HG02678 (cell line): ENCODE data around the gene XYLB.
"Not testable (repeated sequence)": the region's sequence is repeated elsewhere in the genome, so short reads cannot be mapped to it uniquely, and the experiment has no call there.

Experiments used
- ATAC-seq: cut with Tn5 transposase; IDR thresholded peaks from one replicate; pipeline ENCODE4 v1.9.1; 2021; ENCODE audit warnings: mild to moderate bottlenecking, moderate library complexity; ENCODE audit not compliant: unreplicated experiment

XYLB gene

DNA sequence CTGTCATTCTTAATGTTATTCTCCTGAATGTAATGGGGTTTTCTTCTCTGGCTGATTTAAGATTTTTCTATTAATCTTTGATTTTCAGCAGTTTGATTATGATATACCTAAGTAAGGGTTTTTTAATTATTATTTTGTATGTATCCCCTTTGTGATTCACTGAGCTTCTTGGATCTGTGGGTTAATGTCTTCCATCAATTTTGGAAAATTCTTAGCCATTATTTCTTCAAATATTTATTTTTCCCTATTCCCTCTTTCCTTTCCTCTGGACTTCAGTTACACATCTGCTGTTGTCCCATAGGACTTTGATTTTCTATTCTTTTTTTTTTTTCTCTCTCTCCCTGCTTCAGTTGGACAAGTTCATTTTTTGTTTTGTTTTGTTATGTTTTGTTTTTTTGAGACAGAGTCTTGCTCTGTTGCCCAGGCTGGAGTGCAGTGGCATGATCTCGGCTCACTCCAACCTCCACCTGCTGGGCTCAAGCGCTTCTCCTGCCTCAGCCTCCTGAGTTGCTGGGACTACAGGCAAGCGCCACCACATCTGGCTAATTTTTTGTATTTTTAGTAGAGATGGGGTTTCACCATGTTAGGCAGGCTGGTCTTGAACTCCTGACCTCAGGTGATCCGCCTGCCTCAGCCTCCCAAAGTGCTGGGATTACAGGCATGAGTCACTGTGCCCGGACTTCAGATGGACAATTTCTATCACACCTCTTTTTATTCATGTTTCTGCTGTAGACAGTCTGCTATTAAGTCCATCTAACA is 40.6 kb downstream of the XYLB start:
- no peak for ATAC-seq

- ATAC-seq = no peak
These were observed 41.3 kb downstream of the XYLB start for GRCh38 chr3:38387862-38388261.

GRCh38 chr3:38392604-38393163 is 46.1 kb downstream of the XYLB start:
- no peak for ATAC-seq

DNA sequence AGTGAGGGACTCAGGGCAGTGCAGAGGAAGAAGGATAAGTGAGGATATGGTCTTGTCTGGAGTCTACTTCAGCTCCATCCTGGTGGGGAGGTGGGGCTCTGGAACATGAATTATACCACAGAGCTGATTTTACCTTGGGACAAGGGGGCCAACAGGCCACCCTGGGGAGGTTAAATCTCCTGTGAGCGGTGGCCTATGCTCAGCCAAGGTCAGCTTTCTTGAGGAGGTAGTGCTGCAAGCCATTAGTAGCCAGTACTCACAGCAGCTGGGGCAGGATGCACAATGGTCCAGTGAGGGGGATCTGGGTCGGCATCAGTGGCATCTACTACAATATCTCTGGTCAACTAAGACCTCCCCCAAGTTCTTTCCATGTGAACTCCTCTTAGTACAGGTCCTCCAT is 49.7 kb downstream of the XYLB start:
- no peak for ATAC-seq

GRCh38 chr3:38396861-38397260 is 50.3 kb downstream of the XYLB start:
- ATAC-seq = no peak

GRCh38 chr3:38397320-38397719 is 50.7 kb downstream of the XYLB start:
- no peak for ATAC-seq

DNA sequence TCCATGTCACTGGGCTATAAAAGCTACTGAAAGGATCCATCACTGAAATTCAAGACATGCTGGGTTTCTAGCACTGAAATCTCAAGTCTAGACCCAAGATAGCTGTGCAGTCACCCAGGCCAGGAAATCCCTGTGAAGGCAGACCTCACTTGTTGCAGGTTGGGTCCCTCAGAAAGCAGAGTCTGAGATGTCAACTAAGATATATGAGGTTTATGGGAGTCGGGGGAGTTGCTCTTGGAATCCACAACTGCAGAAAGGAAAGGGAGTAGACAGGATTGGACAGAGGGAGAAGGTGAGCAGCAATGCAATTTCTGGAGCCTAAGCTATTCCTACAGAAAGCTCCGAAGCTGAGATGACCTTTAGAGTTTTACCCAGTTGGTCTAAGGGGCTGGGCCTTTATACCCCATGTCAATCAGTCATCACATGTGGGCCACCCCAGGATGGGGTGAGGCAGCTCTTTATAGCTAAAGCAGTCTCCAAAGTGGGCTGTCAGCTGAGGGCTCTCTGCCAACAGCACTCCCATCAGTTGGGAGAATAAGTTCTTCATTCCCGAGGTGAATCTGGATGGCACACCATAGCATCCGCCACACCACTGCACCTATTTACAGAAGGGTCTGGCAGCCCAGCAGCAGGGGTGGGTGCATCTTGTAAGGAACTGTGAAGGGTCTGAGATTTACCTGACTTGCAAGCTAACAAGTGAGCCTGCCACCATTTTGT is 54.8 kb downstream of the XYLB start:
- ATAC-seq = no peak

GRCh38 chr3:38404286-38404685 is 57.7 kb downstream of the XYLB start:
- no peak for ATAC-seq

GRCh38 chr3:38411591-38411990 is 65.0 kb downstream of the XYLB start:
- no peak for ATAC-seq

- ATAC-seq = not testable (repeated sequence)
These were observed 74.2 kb downstream of the XYLB start for GRCh38 chr3:38420758-38421157.

DNA sequence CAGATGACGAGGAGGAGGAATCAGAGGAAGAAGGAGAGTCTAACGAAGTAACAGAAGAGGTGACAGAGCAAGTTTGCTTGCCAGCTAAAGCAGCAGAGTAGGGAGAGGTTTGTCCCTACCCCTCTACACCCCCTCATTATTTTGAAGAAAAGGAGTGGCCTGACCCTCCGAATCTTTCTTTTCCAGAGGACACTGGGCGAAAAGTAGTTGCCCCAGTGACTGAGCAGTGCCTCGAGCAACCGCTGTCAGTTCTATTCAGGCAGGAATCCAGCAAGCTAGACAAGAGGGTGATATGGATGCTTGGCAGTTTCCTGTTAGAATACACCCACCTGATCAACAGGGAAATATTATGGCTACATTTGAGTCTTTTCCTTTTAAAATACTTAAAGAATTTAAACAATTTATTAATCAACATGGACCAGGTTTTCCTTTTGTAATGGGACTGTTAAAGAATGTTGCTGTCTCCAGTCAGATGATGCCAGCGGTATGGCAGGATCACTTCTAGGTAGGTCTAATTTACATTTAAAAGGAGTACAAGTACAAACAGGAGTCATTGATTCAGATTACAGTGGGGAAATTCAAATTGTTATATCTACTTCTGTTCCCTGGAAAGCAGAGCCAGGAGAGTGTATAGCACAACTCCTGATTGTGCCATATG is 75.2 kb downstream of the XYLB start:
- ATAC-seq = no peak

DNA sequence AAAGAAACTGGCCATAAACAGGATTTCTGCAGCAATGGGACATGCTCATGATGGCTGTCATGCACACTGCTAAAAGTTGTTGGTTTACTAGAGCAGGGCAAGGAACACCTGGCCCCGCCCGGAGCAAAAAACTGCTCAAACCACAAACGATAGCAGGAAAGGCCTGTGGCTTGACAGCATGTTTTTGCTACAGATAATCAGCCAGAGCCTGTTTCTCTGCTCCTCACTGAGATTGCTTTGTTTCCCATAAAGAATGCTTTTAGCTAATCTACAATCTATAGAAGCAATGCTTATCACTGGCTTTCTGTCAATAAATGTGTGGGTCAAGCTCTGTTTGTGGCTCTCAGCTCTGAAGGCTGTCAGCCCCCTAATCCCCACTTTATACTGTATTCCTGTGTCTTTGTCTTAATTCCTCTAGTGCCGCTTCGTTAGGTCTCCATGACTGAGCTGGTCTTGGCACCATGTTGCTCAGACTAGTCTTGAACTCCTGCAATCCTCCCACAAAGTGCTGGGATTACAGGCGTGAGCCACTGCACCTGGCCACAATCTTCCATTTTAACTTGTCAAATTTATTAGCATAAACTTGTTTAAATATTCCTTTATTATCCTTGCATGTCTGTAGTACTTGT is 80.3 kb downstream of the XYLB start:
- ATAC-seq = not testable (repeated sequence)

GRCh38 chr3:38432871-38433658 is 86.5 kb downstream of the XYLB start:
- ATAC-seq = not testable (repeated sequence)

DNA sequence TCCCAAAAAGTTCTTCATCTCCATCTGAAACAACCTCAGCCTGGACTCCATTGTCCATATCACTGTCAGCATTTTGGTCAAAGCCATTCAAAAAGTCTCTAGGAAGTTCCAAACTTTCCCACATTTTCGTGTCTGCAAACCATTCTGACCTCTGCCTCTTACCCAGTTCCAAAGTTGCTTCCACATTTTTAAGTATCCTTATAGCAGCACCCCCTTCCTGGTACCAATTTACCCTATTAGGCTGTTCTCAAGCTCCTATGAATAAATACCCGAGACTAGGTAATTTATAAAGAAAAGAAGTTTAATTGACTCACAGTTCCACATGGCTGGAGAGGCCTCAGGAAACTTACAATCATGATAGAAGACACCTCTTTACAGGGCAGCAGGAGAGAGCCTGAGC is 87.1 kb downstream of the XYLB start:
- not testable (repeated sequence) for ATAC-seq

- ATAC-seq = not testable (repeated sequence)
These were observed 92.0 kb downstream of the XYLB start for GRCh38 chr3:38438436-38439069.

DNA sequence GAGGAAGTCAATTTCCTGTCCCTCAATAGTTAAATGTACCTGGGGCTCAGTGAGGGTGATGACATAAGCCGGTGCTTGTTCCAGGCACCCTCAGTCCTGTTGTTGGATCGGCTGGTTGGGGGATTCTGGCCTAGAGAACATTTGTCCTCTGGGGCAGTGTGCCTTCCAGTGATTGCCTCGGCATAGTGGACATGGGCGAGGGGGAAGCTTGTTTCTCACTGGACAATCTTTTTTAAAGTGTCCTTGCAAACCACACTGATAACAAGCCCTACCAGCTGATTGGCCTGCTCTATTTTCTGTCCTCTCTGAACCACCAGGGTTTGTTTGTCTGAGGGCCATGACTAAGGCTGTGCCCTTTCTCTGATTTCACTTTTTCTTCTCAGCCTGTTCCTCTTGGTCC is 96.6 kb downstream of the XYLB start:
- not testable (repeated sequence) for ATAC-seq

DNA sequence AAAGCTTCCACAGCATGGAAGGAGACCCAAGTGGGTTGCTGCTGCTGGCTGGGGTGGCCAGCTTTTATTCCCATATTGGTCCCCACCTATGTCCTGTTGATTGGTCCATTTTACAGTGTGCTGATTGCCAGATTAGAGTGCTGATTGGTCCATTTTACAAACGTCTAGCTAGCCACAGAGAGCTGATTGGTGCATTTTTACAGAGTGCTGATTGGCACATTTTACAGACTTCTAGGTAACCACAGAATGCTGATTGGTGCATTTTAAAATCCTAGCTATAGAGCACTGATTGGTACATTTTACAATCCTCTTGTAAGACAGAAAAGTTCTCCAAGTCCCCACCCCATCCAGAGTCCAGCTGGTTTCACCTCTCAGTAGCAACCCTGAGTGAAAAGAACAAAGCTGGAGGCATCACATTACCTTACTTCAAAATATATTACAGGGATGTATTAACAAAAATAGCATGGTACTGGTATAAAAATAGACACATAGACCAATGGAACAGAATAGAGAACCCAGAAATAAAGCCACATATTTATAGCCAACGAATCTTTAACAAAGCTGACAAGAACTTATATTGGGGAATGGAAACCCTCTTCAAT is 99.6 kb downstream of the XYLB start:
- ATAC-seq = no peak

- no peak for ATAC-seq
These were observed 100.2 kb downstream of the XYLB start for GRCh38 chr3:38446812-38447211.

- no peak for ATAC-seq
These were observed 104.3 kb downstream of the XYLB start for GRCh38 chr3:38450853-38451252.
